Naive thymus-derived CD4-positive, alpha-beta T cell (primary cell): ENCODE data around the gene PSD2. TPM values are rescaled to one million over a fixed set of nuclear protein-coding genes. Genes with fewer than 3 reads are reported as not detected.

Experiments used
- ATAC-seq: fragments of 150-1000 bp; cut with Tn5 transposase; 2 replicates; pipeline ENCODE4 v1.10.0; 2021; ENCODE audit warnings: mild to moderate bottlenecking, moderate library complexity
- CTCF ChIA-PET: fragments of 350-600 bp; sonication (Branson Sonifier 250); formaldehyde crosslinking; loops from one replicate; lab custom pipeline; 2021; ENCODE audit warnings: antibody characterized with exemption; lab: Charles Lee
- POLR2A ChIA-PET: fragments of 350-600 bp; sonication (Branson Sonifier 250); formaldehyde crosslinking; loops from one replicate; lab custom pipeline; 2021; ENCODE audit warnings: antibody characterized with exemption, inconsistent platforms; lab: Charles Lee
- DNase-seq, 9 donors: peaks; one replicate each; pipeline versions ENCODE4 v3.0.0 to v3.0.0-alpha.2; 2020 to 2022; ENCODE audit warnings: mixed read lengths in 1 of 9
- H3K27ac ChIP-seq: one replicate; pipeline ENCODE4 v1.7.0; 2013; ENCODE audit warnings: mild to moderate bottlenecking, low read depth, low read length, moderate library complexity
- H3K27me3 ChIP-seq, 2 donors: one replicate each; pipeline ENCODE4 v1.7.0; 2013; ENCODE audit warnings: low read length in 2 of 2, mild to moderate bottlenecking in 2 of 2, moderate library complexity in 2 of 2; ENCODE audit not compliant: control insufficient read depth in 2 of 2, insufficient read depth in 2 of 2
- H3K36me3 ChIP-seq, 3 experiments: 1 replicate in 2 of 3; 2 replicates in 1 of 3; pipeline ENCODE4 v1.7.0; 2013; ENCODE audit warnings: low read length in 3 of 3, mild to moderate bottlenecking in 3 of 3, moderate library complexity in 1 of 3; ENCODE audit not compliant: insufficient read depth in 3 of 3, control insufficient read depth in 2 of 3
- H3K4me1 ChIP-seq, 2 donors: one replicate each; pipeline ENCODE4 v1.7.0; 2013; ENCODE audit warnings: low read length in 2 of 2, mild to moderate bottlenecking in 2 of 2, moderate library complexity in 1 of 2; ENCODE audit not compliant: control insufficient read depth in 2 of 2, insufficient read depth in 2 of 2
- H3K4me3 ChIP-seq: 2 replicates; pipeline ENCODE4 v1.7.0; 2013; ENCODE audit warnings: mild to moderate bottlenecking, low read length
- H3K9me3 ChIP-seq, 3 experiments: 1 replicate in 2 of 3; 2 replicates in 1 of 3; pipeline ENCODE4 v1.7.0; 2013; ENCODE audit warnings: low read length in 3 of 3; ENCODE audit not compliant: control insufficient read depth in 2 of 3
- H3K27ac Mint-ChIP-seq, 9 donors: one replicate each; pipeline ENCODE4 v1.8.0; 2020 to 2022; ENCODE audit warnings: mixed read lengths in 9 of 9, mild to moderate bottlenecking in 8 of 9, moderate library complexity in 5 of 9, inconsistent platforms in 2 of 9
- H3K27me3 Mint-ChIP-seq, 5 donors: one replicate each; pipeline ENCODE4 v1.8.0; 2021 to 2022; ENCODE audit warnings: mixed read lengths in 5 of 5, mild to moderate bottlenecking in 1 of 5
- H3K36me3 Mint-ChIP-seq, 5 donors: one replicate each; pipeline ENCODE4 v1.8.0; 2020 to 2022; ENCODE audit warnings: mixed read lengths in 5 of 5, mild to moderate bottlenecking in 3 of 5, inconsistent platforms in 1 of 5
- H3K4me1 Mint-ChIP-seq, 7 donors: one replicate each; pipeline ENCODE4 v1.8.0; 2020 to 2022; ENCODE audit warnings: mixed read lengths in 7 of 7, mild to moderate bottlenecking in 3 of 7, inconsistent platforms in 1 of 7
- H3K4me3 Mint-ChIP-seq, 10 donors: one replicate each; pipeline ENCODE4 v1.8.0; 2020 to 2022; ENCODE audit warnings: mild to moderate bottlenecking in 10 of 10, mixed read lengths in 10 of 10, moderate library complexity in 6 of 10, inconsistent platforms in 2 of 10
- H3K9me3 Mint-ChIP-seq, 11 donors: one replicate each; pipeline ENCODE4 v1.8.0; 2020 to 2022; ENCODE audit warnings: mixed read lengths in 11 of 11, mild to moderate bottlenecking in 4 of 11, inconsistent platforms in 1 of 11, moderate library complexity in 1 of 11
- intact Hi-C, 2 donors: fragments of 100-400 bp; cut with micrococcal nuclease; formaldehyde crosslinking; loops; one replicate each; pipeline ENCODE4 v1.15.1; 2023
- polyA plus RNA-seq, 2 donors: library from polyadenylated mRNA; unstranded; fragments of 300-500 nt; fragmentation: Illumina TruSeq; gene quantifications; one replicate each; pipeline ENCODE4 v1.2.3, GENCODE V29; 2021
- total RNA-seq, 6 experiments: library from RNA in 5 of 6; stranded (reverse) in 5 of 6; gene quantifications; 1 replicate in 5 of 6; 2 replicates in 1 of 6; pipeline ENCODE4 v1.2.3 and lab custom pipeline; 2021 to 2026

The PSD2 gene
- total and polyA plus RNA-seq, 7 experiments from 2014 or later, result 0.05 to 0.42 TPM; not detected in 5

DNA sequence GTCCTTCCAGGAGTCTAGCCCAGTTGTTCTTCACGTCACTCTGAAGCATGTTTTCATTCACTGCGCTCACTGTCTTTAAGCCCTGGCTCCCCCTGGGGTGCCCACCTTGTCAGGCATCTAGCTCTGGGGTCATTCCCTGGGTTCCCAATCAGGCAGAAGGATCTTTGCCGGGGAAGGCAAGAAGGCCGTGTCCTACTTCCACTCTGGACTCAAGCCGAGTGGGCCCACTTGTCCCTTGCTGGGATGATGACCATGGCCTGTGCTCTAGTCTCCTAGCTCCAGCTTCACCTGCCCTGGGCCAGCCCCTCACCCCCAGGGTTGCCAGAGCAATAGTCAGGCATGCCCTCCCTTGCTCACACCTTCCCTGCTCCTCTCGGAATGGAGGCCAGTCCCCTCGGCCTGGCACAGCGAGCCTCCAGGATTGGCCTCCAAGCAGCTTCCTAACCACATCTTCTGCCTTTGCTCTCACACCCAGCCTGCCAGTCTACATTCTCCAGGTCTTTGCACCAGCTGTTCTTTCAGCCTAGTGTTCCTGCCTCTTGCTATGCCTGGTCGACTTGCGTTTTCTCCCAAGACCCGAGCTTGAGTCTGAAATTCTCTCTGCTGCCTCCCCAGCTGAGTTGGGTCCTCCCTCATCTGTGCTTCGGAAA is 32.2 kb upstream of the PSD2 start:
- H3K9me3 Mint-ChIP-seq, result no peaks in the 10 kb centered on the region
- intact Hi-C loops, result no loop called here
- ChIA-PET CTCF (interaction anchor here (0.5 to 1.6 kb wide), 5 partner anchors 128 to 220 kb away, joined by 3 to 9 read pairs (median 3); no protein-coding TSS in a partner anchor), POLR2A (no interaction called here)
- no peaks in the 10 kb centered on the region for H3K9me3 ChIP-seq
- H3K4me3 ChIP-seq, result no peak overlapping the region
- H3K36me3 ChIP-seq, result no peaks in the 10 kb centered on the region
- peaks cover 4 to 8% of the 10 kb centered on the region in 2 donors for H3K4me1 ChIP-seq
- ATAC-seq (no peak), DNase-seq (no peak)
- peaks cover 3 to 8% of the 10 kb centered on the region in 2 donors for H3K27me3 ChIP-seq
- H3K27ac Mint-ChIP-seq, result no peak overlapping the region
- H3K27me3 Mint-ChIP-seq, result peaks cover 28 to 71% (median 45%) of the 10 kb centered on the region in 5 donors
- peaks cover 0 to 13% (median 5%) of the 10 kb centered on the region in 7 donors for H3K4me1 Mint-ChIP-seq
- no peaks in the 10 kb centered on the region for H3K36me3 Mint-ChIP-seq
- H3K27ac ChIP-seq, result no peak overlapping the region
- peak overlapping the region in 1 of 10 donors; percentile 21 for H3K4me3 Mint-ChIP-seq

DNA sequence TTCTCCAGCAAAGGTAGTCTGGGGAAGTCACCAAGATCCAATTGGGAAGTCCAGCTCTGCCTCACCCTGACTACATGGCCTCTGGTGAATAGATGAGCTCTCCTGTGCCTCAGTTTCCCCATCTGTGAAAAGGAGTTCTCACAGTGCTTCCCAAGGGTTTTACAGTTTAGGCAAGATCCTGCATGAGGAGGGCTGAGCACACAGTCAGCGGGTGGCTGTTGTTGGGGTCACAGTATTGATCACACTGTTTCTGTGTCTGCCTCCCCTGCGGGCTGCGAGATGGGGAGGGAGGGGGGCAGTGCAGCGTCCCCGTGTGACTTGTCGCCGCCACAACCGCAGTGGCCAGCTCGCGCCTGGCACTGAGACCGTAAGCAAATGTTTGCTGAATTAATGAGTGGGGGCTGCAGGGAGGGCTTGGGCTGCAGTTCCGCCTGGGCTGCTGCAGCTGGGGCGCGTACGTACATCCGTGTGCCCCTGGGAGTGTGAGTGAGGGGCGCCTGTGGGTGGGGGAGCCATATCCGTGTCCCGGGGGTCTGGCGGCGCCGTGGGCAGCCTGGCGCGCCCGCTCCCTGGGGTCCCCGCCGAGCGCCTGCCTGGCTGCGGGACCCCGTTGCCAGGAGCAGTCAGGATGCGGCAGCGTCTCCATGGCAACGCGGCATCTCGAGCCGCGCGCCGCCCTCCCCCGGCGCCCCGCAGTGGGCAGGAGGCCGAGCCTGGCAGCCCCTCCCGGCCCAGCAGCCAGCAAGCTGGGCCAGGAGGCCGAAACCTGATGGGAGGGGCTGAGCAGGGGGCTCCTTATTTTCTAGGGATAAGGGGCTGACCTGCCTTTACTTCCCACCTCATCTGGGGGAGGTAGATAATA is 31.4 kb upstream of the PSD2 start:
- Histone ChIP-seq H3K4me3 (no peak overlapping the region), H3K9me3 (no peaks in the 10 kb centered on the region), H3K4me1 (peaks cover 4 to 8% of the 10 kb centered on the region in 2 donors), H3K36me3 (no peaks in the 10 kb centered on the region), H3K27ac (no peak overlapping the region), H3K27me3 (peaks cover 3 to 8% of the 10 kb centered on the region in 2 donors)
- H3K27me3 Mint-ChIP-seq, result peaks cover 28 to 64% (median 40%) of the 10 kb centered on the region in 5 donors
- ChIA-PET CTCF (interaction anchor here (0.5 to 1.6 kb wide), 6 partner anchors 11 to 200 kb away, joined by 3 to 9 read pairs (median 4); no protein-coding TSS in a partner anchor), POLR2A (no interaction called here)
- no peaks in the 10 kb centered on the region for H3K9me3 Mint-ChIP-seq
- no peak for ATAC-seq
- H3K36me3 Mint-ChIP-seq, result no peaks in the 10 kb centered on the region
- peak overlapping the region in 3 of 10 donors; percentile 21 to 64 (median 25) for H3K4me3 Mint-ChIP-seq
- intact Hi-C loops, result loop anchor here in 1 of 2 donors (2.0 kb wide), 1 partner anchor 341 kb away; no protein-coding TSS in a partner anchor
- DNase-seq, result peak in 3 of 9 donors; percentile 27 to 29 (median 27)
- peaks cover 0 to 13% (median 5%) of the 10 kb centered on the region in 7 donors for H3K4me1 Mint-ChIP-seq
- H3K27ac Mint-ChIP-seq, result no peak overlapping the region

GRCh38 chr5:139764886-139765408 is 30.7 kb upstream of the PSD2 start:
- peak overlapping the region in 2 of 9 donors; percentile 49 to 52 for H3K27ac Mint-ChIP-seq
- ChIA-PET POLR2A (interaction anchor here (1.0 kb wide), 1 partner anchor 131 kb away, joined by 3 read pairs; no protein-coding TSS in a partner anchor), CTCF (interaction anchor here (0.6 to 3.8 kb wide), 23 partner anchors 8 to 342 kb away, joined by 3 to 51 read pairs (median 4); no protein-coding TSS in a partner anchor)
- H3K36me3 ChIP-seq, result no peaks in the 10 kb centered on the region
- H3K4me3 Mint-ChIP-seq, result peak overlapping the region; percentile 37 to 84 (median 66)
- ATAC-seq (no peak), DNase-seq (no peak)
- no peaks in the 10 kb centered on the region for H3K9me3 ChIP-seq
- intact Hi-C loops, result loop anchor here (1.0 to 2.0 kb wide), 10 partner anchors 19 to 477 kb away; no protein-coding TSS in a partner anchor
- peaks cover 3 to 8% of the 10 kb centered on the region in 2 donors for H3K27me3 ChIP-seq
- no peak overlapping the region for H3K27ac ChIP-seq
- no peaks in the 10 kb centered on the region for H3K9me3 Mint-ChIP-seq
- H3K4me1 ChIP-seq, result peaks cover 4 to 8% of the 10 kb centered on the region in 2 donors
- peaks cover 0 to 12% (median 5%) of the 10 kb centered on the region in 7 donors for H3K4me1 Mint-ChIP-seq
- peaks cover 22 to 56% (median 32%) of the 10 kb centered on the region in 5 donors for H3K27me3 Mint-ChIP-seq
- H3K4me3 ChIP-seq, result no peak overlapping the region
- no peaks in the 10 kb centered on the region for H3K36me3 Mint-ChIP-seq

DNA sequence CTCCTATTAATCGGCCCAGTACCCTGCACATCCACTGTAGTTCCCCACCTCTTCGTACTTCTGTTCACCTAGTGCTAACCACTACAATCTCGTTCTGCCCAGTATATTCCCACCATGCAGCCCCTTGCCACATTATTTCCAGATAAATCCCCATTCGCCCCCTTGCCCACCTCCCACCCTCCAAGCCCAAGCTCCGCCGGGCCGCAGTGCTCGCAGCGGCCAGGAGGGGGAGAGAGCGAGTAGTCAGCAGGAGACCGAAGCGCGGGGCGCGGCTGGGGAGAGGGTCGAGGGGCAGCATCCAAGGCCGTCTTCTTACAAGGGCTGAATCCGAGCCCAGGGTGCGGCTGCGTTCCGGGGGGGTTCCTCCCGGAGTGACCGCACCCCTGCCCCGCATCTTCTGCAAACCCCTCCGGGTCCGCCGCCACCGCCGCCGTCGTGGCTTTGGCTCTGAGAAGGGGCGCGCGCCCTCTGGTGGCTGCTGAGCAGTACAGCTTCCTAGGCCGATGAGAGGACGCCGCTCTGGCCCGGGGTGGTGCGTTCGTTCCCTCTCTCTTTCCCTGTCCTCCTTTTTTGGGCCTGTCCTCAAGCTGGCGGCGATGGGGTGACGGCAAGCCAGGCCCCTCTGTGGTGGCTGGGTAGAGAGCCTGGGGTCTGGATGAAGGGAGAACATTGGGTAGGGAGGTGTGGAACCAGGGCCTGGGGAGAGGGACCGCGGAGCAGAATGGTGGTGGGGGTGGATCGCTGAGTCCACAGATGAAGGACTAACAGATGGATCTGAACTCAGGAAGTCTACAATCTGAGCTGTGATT is 30.0 kb upstream of the PSD2 start:
- CTCF ChIA-PET, result interaction anchor here (0.6 to 3.8 kb wide), 28 partner anchors 9 to 344 kb away, joined by 3 to 51 read pairs (median 4); no protein-coding TSS in a partner anchor
- H3K36me3 Mint-ChIP-seq, result no peaks in the 10 kb centered on the region
- no peaks in the 10 kb centered on the region for H3K9me3 ChIP-seq
- POLR2A ChIA-PET, result interaction anchor here (0.7 to 1.0 kb wide), 2 partner anchors 131 to 132 kb away, joined by 3 to 4 read pairs; no protein-coding TSS in a partner anchor
- peaks cover 22 to 53% (median 28%) of the 10 kb centered on the region in 5 donors for H3K27me3 Mint-ChIP-seq
- DNase-seq (peak; percentile 62 to 93 (median 85)), ATAC-seq (peak; percentile 95)
- H3K27ac ChIP-seq, result no peak overlapping the region
- H3K27me3 ChIP-seq, result peaks cover 3 to 8% of the 10 kb centered on the region in 2 donors
- peak overlapping the region in 2 of 9 donors; percentile 48 to 49 for H3K27ac Mint-ChIP-seq
- intact Hi-C loops, result loop anchor here (1.0 to 2.0 kb wide), 10 partner anchors 19 to 477 kb away; no protein-coding TSS in a partner anchor
- H3K36me3 ChIP-seq, result no peaks in the 10 kb centered on the region
- H3K4me3 ChIP-seq, result peak overlapping the region; percentile 62
- H3K4me1 ChIP-seq, result peaks cover 4 to 8% of the 10 kb centered on the region in 2 donors
- H3K9me3 Mint-ChIP-seq, result no peaks in the 10 kb centered on the region
- H3K4me3 Mint-ChIP-seq, result peak overlapping the region; percentile 37 to 84 (median 66)
- peaks cover 0 to 12% (median 5%) of the 10 kb centered on the region in 7 donors for H3K4me1 Mint-ChIP-seq

DNA sequence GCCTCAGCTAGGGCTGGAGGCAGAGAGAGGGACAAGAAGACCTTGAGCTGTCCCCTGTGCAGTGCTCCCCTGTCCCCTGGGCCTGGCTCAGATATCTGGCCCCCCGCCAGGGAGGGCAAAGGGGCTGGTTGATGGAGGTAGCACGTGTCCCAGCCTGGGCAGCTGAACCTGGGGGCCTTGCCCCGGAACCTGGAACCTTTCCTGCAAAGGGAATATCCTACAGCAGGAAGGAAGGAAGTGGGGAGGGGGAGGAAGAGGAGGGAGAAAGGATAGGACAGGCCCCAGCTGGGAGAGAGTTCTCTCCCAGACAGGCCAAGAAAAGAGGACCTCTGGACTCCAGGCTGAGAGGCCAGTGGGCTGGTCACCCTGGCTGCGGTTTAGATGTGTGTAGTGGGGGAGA is 27.6 kb upstream of the PSD2 start:
- ATAC-seq (no peak), DNase-seq (no peak)
- peaks cover 3 to 8% of the 10 kb centered on the region in 2 donors for H3K27me3 ChIP-seq
- H3K4me1 ChIP-seq, result peaks cover 4 to 8% of the 10 kb centered on the region in 2 donors
- Mint-ChIP-seq H3K9me3 (no peaks in the 10 kb centered on the region), H3K36me3 (no peaks in the 10 kb centered on the region), H3K27ac (no peak overlapping the region), H3K4me1 (peaks cover 0 to 12% (median 5%) of the 10 kb centered on the region in 7 donors), H3K27me3 (peaks cover 12 to 37% (median 20%) of the 10 kb centered on the region in 5 donors), H3K4me3 (no peak overlapping the region)
- no peaks in the 10 kb centered on the region for H3K9me3 ChIP-seq
- no peak overlapping the region for H3K27ac ChIP-seq
- CTCF ChIA-PET, result interaction anchor here (0.6 to 3.8 kb wide), 3 partner anchors 135 to 989 kb away, joined by 3 to 51 read pairs (median 4); no protein-coding TSS in a partner anchor
- no peak overlapping the region for H3K4me3 ChIP-seq
- no peaks in the 10 kb centered on the region for H3K36me3 ChIP-seq
- POLR2A ChIA-PET, result interaction anchor here (0.6 to 0.7 kb wide), 2 partner anchors 29 to 150 kb away, joined by 3 to 4 read pairs; no protein-coding TSS in a partner anchor
- intact Hi-C loops, result no loop called here
